Panc1 (cell line): Measurements from ENCODE around the gene NUDT19. TPM values are rescaled to one million over a fixed set of nuclear protein-coding genes. Genes with fewer than 3 reads are reported as not detected.

Experiments
- ATAC-seq: fragments of 200-7000 bp; cut with Tn5 transposase; 2 replicates; pipeline ENCODE4 v1.9.1; 2020; ENCODE audit warnings: mild to moderate bottlenecking, moderate library complexity
- BruUV-seq: library from RNA; stranded (reverse); fragments of 400-500 nt; replicated peaks from 2 replicates; lab custom pipeline; 2021; lab: Mats Ljungman, UMichigan
- CTCF ChIA-PET: fragments of 300-600 bp; sonication (Branson Sonifier 250); formaldehyde crosslinking; loops from one replicate; lab custom pipeline; 2022; ENCODE audit warnings: antibody characterized with exemption; lab: Charles Lee
- POLR2A ChIA-PET: fragments of 300-600 bp; sonication (Branson Sonifier 250); formaldehyde crosslinking; loops from one replicate; lab custom pipeline; 2022; ENCODE audit warnings: antibody characterized with exemption; lab: Charles Lee
- DNase-seq: peaks from one replicate; pipeline ENCODE4 v3.0.0-alpha.2; 2010; ENCODE audit warnings: low read depth, low spot score
- H3K27ac ChIP-seq: 2 replicates; pipeline ENCODE4 v1.5.1; 2011; ENCODE audit warnings: mild to moderate bottlenecking, low read length, inconsistent platforms
- H3K27me3 ChIP-seq: fragments of 200-500 bp; sonication (Bioruptor generic); 2 replicates; pipeline ENCODE4 v1.6.0; 2014; ENCODE audit warnings: low read length, inconsistent platforms; ENCODE audit not compliant: control insufficient read depth, insufficient read depth
- H3K36me3 ChIP-seq: fragments of 200-500 bp; sonication (Bioruptor generic); 2 replicates; pipeline ENCODE4 v1.5.1; 2014; ENCODE audit warnings: inconsistent platforms, mild to moderate bottlenecking, low read length, moderate library complexity; ENCODE audit not compliant: control insufficient read depth, insufficient read depth
- H3K4me1 ChIP-seq: 2 replicates; pipeline ENCODE4 v1.5.1; 2011; ENCODE audit warnings: inconsistent platforms, mild to moderate bottlenecking, low read length, moderate library complexity; ENCODE audit not compliant: control insufficient read depth, insufficient read depth
- H3K4me3 ChIP-seq, 2 experiments: 2 replicates each; pipeline ENCODE4 v1.5.1; 2011 to 2012; ENCODE audit warnings: low read depth in 2 of 2, low read length in 2 of 2, mild to moderate bottlenecking in 2 of 2, inconsistent platforms in 1 of 2, moderate library complexity in 1 of 2
- H3K9me3 ChIP-seq: fragments of 200-500 bp; sonication (Bioruptor generic); 2 replicates; pipeline ENCODE4 v1.5.1; 2014; ENCODE audit warnings: low read depth, mild to moderate bottlenecking, inconsistent platforms, low read length, moderate library complexity; ENCODE audit not compliant: control insufficient read depth, insufficient read depth
- CTCF ChIP-seq: fragments of 450-650 bp; IDR thresholded peaks from 2 replicates; pipeline ENCODE4 v1.5.1; 2017; ENCODE audit warnings: mild to moderate bottlenecking
- POLR2AphosphoS5 ChIP-seq: IDR thresholded peaks from 2 replicates; pipeline ENCODE4 v1.6.1; 2012; ENCODE audit warnings: mild to moderate bottlenecking, low read depth, low read length, moderate library complexity
- SIN3A ChIP-seq: IDR thresholded peaks from 2 replicates; pipeline ENCODE4 v1.6.1; 2012; ENCODE audit warnings: low read depth, mild to moderate bottlenecking, low read length, moderate library complexity, borderline replicate concordance; ENCODE audit not compliant: insufficient read depth
- TCF7L2 ChIP-seq: IDR thresholded peaks from 2 replicates; pipeline ENCODE4 v1.6.1; 2011; ENCODE audit warnings: mild to moderate bottlenecking, low read depth, low read length, inconsistent platforms
- in situ Hi-C: cut with HindIII; loops from 2 replicates; pipeline ENCODE4 v1.10.0; 2016; ENCODE audit warnings: low sequenced_read_pairs, low pct_unique_long_range_greater_than_20kb
- intact Hi-C: fragments of 100-400 bp; cut with micrococcal nuclease; formaldehyde crosslinking; loops from one replicate; pipeline ENCODE4 v1.10.0; 2022; ENCODE audit not compliant: unreplicated experiment
- total RNA-seq: library from RNA; stranded (reverse); gene quantifications from one replicate; pipeline ENCODE4 v1.2.1, GENCODE V29; 2021; ENCODE audit not compliant: unreplicated experiment
- TF ChIP-seq, protein P1 (sequence below), 2 experiments: IDR thresholded peaks; 2 replicates each; pipeline ENCODE4 v1.6.1; 2011 to 2012; ENCODE audit warnings: low read depth in 2 of 2, control low read depth in 1 of 2, low read length in 1 of 2, mild to moderate bottlenecking in 1 of 2, moderate library complexity in 1 of 2; ENCODE audit not compliant: insufficient read depth in 1 of 2

Gene NUDT19
- total RNA-seq, 1 experiment from 2014 or later = 41.4 TPM

- intact Hi-C loops (no loop called here), in situ Hi-C loops (no loop called here)
- CTCF ChIA-PET = no interaction called here
- Histone ChIP-seq H3K4me3 (no peak overlapping the region), H3K4me1 (no peaks in the 10 kb centered on the region), H3K9me3 (no peaks in the 10 kb centered on the region), H3K36me3 (peaks cover 8% of the 10 kb centered on the region), H3K27ac (no peak overlapping the region), H3K27me3 (no peaks in the 10 kb centered on the region)
- no peak for ATAC-seq
- POLR2A ChIA-PET = no interaction called here
- no TSS peak for BruUV-seq
- DNase-seq = no peak
- TF ChIP-seq SIN3A = no peak
- TF ChIP-seq CTCF = no peak
- no peak for TF ChIP-seq POLR2AphosphoS5
- no peak for TF ChIP-seq TCF7L2
- TF ChIP-seq, protein P1, sequence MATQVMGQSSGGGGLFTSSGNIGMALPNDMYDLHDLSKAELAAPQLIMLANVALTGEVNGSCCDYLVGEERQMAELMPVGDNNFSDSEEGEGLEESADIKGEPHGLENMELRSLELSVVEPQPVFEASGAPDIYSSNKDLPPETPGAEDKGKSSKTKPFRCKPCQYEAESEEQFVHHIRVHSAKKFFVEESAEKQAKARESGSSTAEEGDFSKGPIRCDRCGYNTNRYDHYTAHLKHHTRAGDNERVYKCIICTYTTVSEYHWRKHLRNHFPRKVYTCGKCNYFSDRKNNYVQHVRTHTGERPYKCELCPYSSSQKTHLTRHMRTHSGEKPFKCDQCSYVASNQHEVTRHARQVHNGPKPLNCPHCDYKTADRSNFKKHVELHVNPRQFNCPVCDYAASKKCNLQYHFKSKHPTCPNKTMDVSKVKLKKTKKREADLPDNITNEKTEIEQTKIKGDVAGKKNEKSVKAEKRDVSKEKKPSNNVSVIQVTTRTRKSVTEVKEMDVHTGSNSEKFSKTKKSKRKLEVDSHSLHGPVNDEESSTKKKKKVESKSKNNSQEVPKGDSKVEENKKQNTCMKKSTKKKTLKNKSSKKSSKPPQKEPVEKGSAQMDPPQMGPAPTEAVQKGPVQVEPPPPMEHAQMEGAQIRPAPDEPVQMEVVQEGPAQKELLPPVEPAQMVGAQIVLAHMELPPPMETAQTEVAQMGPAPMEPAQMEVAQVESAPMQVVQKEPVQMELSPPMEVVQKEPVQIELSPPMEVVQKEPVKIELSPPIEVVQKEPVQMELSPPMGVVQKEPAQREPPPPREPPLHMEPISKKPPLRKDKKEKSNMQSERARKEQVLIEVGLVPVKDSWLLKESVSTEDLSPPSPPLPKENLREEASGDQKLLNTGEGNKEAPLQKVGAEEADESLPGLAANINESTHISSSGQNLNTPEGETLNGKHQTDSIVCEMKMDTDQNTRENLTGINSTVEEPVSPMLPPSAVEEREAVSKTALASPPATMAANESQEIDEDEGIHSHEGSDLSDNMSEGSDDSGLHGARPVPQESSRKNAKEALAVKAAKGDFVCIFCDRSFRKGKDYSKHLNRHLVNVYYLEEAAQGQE (IDR thresholded peaks at IDR 0.05; ENCODE audit: insufficient read depth in 1 of 2, low read depth in 2 of 2, low read length in 1 of 2) = no peak
These were observed 45.1 kb upstream of the NUDT19 start for GRCh38 chr19:32646556-32646955.

- POLR2A ChIA-PET = no interaction called here
- no peak for ATAC-seq
- in situ Hi-C loops (no loop called here), intact Hi-C loops (no loop called here)
- CTCF ChIA-PET = no interaction called here
- no TSS peak for BruUV-seq
- Histone ChIP-seq H3K36me3 (peaks cover 8% of the 10 kb centered on the region), H3K4me1 (peaks cover 2% of the 10 kb centered on the region; the same call in 1 of the 2 replicates), H3K27ac (no peak overlapping the region), H3K27me3 (no peaks in the 10 kb centered on the region), H3K4me3 (no peak overlapping the region), H3K9me3 (no peaks in the 10 kb centered on the region)
- no peak for TF ChIP-seq CTCF
- TF ChIP-seq TCF7L2 = no peak
- TF ChIP-seq, protein P1 (IDR thresholded peaks at IDR 0.05; ENCODE audit: insufficient read depth in 1 of 2, low read depth in 2 of 2, low read length in 1 of 2) = no peak
- no peak for TF ChIP-seq POLR2AphosphoS5
- no peak for TF ChIP-seq SIN3A
- no peak for DNase-seq
These were observed 44.3 kb upstream of the NUDT19 start for GRCh38 chr19:32647361-32647760.
